Breast epithelium (tissue), 4 donors: ENCODE data around the gene LILRA6. TPM values are rescaled to one million over a fixed set of nuclear protein-coding genes. Genes with fewer than 3 reads are reported as not detected.
"Not testable (repeated sequence)": the region's sequence is repeated elsewhere in the genome, so short reads cannot be mapped to it uniquely, and the experiment has no call there.

ENCODE experiments used
- DNase-seq, 2 donors: peaks; one replicate each; pipeline ENCODE4 v3.0.0-alpha.2; 2019; ENCODE audit warnings: low spot score in 2 of 2
- H3K27ac ChIP-seq, 2 donors: fragments of 200-600 bp; sonication (generic) in 1 of 2; one replicate each; pipeline ENCODE4 v1.5.1; 2016 to 2019; ENCODE audit warnings: mild to moderate bottlenecking in 1 of 2
- H3K27me3 ChIP-seq, 2 donors: fragments of 200-600 bp; sonication (generic) in 1 of 2; one replicate each; pipeline versions ENCODE4 v1.5.1 to v1.6.0; 2017 to 2019; ENCODE audit warnings: control low read depth in 1 of 2, mild to moderate bottlenecking in 1 of 2
- H3K36me3 ChIP-seq: fragments of 200-600 bp; one replicate; pipeline ENCODE4 v1.5.1; 2019
- H3K4me1 ChIP-seq, 2 donors: fragments of 200-600 bp; sonication (generic); one replicate each; pipeline ENCODE4 v1.5.1; 2016 to 2019; ENCODE audit warnings: control low read depth in 1 of 2
- H3K4me3 ChIP-seq, 3 donors: fragments of 200-600 bp; sonication (generic); 1 replicate in 2 of 3; 2 replicates in 1 of 3; pipeline ENCODE4 v1.5.1; 2016 to 2019; ENCODE audit warnings: mild to moderate bottlenecking in 3 of 3, moderate library complexity in 2 of 3
- H3K9me3 ChIP-seq, 2 donors: fragments of 200-600 bp; sonication (generic) in 1 of 2; one replicate each; pipeline ENCODE4 v1.5.1; 2016 to 2019; ENCODE audit warnings: control low read depth in 1 of 2
- POLR2A ChIP-seq: fragments of 450-650 bp; IDR thresholded peaks from one replicate; pipeline ENCODE4 v1.6.1; 2016; ENCODE audit warnings: antibody characterized with exemption, mild to moderate bottlenecking, moderate library complexity
- POLR2AphosphoS5 ChIP-seq, 3 donors: sonication (generic); formaldehyde crosslinking; IDR thresholded peaks; one replicate each; pipeline ENCODE4 v1.6.1; 2017; ENCODE audit warnings: antibody characterized with exemption in 3 of 3
- intact Hi-C: fragments of 100-400 bp; cut with DNase I; formaldehyde crosslinking; loops from one replicate; pipeline ENCODE4 v1.15.1; 2023; ENCODE audit warnings: low total_unique reads
- total RNA-seq, 3 donors: library from RNA; depleted of rRNA; stranded (reverse); fragments of >200 nt; gene quantifications; one replicate each; pipeline ENCODE4 v1.1.0, GENCODE V29; 2016
- TF ChIP-seq, protein P1 (sequence below), 3 donors: fragments of 450-650 bp; IDR thresholded peaks; one replicate each; pipeline ENCODE4 v1.5.1; 2016 to 2017; ENCODE audit warnings: antibody characterized with exemption in 3 of 3, mild to moderate bottlenecking in 3 of 3, moderate library complexity in 3 of 3

Gene LILRA6
- 1 to 10 TPM; 1.3 to 2.9 (median 1.8) TPM for total RNA-seq

DNA sequence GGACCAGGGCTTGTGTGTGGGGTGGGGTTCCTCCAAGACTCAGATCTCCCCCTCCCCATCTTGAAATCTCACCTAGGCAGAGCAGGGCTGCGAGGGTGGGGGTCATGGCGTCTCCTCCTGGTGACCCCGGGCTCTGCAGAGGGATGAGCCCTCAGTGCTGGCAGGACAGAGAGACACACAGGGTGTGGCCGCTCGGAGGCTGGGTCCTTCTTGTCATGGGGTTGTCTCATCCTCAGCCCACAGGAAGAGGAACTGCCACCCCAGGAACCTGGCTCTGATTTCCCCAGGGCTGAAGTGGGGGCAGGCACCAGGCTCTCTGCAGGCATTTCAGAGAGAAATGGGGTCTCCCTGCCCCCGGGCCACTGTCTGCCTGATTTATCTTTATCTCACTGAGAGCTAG is at the start of gene LILRA6:
TSS of gene LILRA6 (minus strand) at position 145 of the 400 bp plus-strand sequence.
- intact Hi-C loops, H3K9me3 ChIP-seq, DNase-seq, H3K4me1 ChIP-seq, H3K4me3 ChIP-seq, H3K36me3 ChIP-seq, H3K27ac ChIP-seq: not testable (repeated sequence)
- peaks cover 0 to 16% of the 10 kb centered on the region in 2 donors for H3K27me3 ChIP-seq

DNA sequence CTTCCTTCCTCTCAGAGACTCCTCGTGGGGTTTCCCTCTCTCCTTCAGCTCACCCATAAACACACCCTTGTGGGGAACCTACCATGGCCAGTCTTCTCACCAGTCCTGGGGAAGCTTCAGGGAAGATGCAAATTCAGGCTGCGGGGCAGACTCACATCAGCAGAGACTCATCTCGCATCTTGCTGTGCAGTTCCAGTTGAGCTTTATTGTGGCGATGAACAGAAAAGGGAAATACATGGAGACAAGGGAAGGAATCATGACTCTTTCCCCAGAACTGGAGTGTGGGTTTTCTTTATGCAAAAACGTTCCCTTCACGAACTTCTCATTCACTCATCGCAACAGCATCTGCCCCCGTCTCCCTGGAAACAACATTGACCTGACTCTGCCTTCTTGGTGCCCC is 46.6 kb upstream of the LILRA6 start:
- H3K4me1 ChIP-seq, intact Hi-C loops, H3K9me3 ChIP-seq, H3K4me3 ChIP-seq, DNase-seq, H3K36me3 ChIP-seq, H3K27ac ChIP-seq, H3K27me3 ChIP-seq: not testable (repeated sequence)

DNA sequence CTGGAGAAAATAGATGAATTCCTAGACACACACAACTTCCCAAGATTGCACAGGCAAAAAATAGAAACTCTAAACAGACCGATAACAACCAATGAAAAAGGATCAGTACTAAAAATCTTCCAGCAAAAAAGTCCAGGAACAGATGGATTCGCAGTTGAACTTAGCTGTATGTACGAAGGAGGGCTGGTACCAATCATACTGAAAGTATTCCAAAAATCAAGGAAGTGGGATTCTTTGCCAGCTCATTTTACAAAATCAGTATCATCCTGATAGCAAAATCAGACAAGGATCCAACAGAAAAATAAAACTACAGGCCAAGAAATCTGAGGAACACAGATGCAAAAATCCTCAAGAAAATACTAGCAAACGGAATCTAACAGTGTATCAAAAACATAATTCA is 44.9 kb upstream of the LILRA6 start:
- no peak overlapping the region for H3K27ac ChIP-seq
- no peaks in the 10 kb centered on the region for H3K36me3 ChIP-seq
- DNase-seq: no peak
- H3K4me3 ChIP-seq: no peak overlapping the region
- intact Hi-C loops: no loop called here
- peaks cover 0 to 18% of the 10 kb centered on the region in 2 donors for H3K27me3 ChIP-seq
- TF ChIP-seq, protein P1, sequence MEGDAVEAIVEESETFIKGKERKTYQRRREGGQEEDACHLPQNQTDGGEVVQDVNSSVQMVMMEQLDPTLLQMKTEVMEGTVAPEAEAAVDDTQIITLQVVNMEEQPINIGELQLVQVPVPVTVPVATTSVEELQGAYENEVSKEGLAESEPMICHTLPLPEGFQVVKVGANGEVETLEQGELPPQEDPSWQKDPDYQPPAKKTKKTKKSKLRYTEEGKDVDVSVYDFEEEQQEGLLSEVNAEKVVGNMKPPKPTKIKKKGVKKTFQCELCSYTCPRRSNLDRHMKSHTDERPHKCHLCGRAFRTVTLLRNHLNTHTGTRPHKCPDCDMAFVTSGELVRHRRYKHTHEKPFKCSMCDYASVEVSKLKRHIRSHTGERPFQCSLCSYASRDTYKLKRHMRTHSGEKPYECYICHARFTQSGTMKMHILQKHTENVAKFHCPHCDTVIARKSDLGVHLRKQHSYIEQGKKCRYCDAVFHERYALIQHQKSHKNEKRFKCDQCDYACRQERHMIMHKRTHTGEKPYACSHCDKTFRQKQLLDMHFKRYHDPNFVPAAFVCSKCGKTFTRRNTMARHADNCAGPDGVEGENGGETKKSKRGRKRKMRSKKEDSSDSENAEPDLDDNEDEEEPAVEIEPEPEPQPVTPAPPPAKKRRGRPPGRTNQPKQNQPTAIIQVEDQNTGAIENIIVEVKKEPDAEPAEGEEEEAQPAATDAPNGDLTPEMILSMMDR (IDR thresholded peaks at IDR 0.05): no peak
- TF ChIP-seq POLR2AphosphoS5 (IDR thresholded peaks at IDR 0.05) (no peak), POLR2A (no peak)
- H3K9me3 ChIP-seq: no peaks in the 10 kb centered on the region
- no peaks in the 10 kb centered on the region for H3K4me1 ChIP-seq

DNA sequence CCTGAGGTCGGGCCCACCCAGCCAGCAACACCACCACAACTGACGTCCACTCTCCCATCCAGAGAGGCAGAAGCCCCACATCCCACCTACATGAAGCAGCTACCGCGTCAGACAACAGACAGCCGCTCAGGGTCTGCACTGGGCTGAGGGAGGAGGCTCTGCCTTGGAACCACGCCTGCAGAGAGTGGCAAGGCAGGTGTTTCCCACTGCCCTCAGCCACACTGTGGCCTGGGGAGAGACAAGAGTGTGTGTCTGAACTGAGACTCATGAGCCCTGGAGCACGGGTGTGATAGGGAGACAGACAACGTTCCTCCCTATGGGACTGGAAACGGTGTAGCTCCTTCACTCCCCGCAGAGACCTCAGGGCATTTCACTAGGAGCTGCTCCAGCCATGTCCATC is 43.7 kb upstream of the LILRA6 start:
- peaks cover 0 to 22% of the 10 kb centered on the region in 2 donors for H3K27me3 ChIP-seq
- H3K27ac ChIP-seq, H3K36me3 ChIP-seq, intact Hi-C loops, DNase-seq, H3K4me3 ChIP-seq, H3K4me1 ChIP-seq, H3K9me3 ChIP-seq: not testable (repeated sequence)

DNA sequence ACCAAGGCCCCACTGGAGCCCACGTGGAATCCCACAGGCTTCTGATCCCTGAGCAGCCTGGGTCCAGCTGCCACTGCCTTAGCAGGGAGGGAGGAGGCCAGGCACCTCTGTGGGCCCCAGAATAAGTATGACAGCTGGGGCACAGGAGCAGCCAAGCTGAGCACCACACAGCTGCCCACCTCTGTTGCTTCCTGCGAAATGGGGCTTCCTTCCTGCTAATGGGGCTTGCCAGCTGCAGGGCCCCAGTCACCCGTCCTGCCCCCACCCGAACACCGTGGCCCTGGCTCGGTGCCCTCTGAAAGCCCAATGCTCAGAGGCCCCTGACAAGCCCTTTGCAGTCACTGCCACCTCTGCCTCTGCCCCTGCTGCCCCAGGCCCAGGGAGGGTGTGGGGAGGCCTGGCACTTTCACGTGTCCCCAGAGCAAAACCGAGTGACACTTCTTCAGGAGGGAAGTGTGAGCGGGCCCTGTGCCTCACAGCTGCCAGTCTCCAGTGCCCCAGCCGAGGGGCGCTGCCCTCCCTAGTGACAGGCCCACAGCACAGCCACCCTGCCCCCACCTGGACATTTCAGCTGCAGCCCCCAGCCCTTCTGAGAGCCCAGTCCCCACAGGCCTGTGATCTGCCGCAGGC is 43.0 kb upstream of the LILRA6 start:
- DNase-seq, H3K4me1 ChIP-seq: not testable (repeated sequence)

DNA sequence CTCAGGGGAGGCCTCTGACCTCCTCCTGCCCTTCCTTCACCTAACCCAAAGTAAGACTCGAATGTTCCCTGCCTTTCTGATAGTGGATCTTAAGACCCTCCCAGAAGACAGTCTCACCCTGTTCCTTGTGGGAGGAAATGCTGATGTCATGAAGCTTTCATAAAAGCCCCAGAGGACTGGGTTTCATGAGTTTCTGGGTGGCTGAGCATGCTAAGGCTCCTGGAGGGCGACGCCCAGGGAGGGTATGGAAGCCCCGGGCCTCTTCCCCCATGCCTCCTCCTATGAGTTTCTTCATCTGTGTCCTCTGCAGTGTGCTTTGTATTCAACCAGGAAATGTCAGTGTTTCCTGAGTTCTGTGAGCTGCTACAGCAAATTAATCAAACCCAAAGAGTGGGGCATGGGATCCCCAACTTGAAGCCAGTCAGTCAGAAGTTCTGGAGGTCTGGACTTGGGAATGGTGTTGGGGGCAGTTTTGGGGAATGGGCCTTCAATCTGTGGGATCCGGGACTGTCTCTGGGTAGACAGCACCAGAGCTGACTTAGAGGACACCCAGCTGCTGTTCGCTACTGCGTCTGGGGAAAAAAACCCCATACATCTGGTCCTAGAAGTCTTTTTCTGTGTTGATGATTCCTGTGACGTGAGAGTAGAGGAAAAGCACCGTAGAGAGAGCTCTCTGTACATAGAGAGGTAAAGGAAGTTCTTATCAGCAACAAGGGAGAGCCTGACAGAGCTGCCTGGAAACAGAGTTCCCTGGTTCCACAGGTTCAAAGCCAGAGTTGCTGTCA is 40.3 kb upstream of the LILRA6 start:
- Histone ChIP-seq H3K27ac (no peak overlapping the region), H3K4me1 (no peaks in the 10 kb centered on the region), H3K36me3 (no peaks in the 10 kb centered on the region), H3K4me3 (no peak overlapping the region), H3K27me3 (peaks cover 0 to 38% of the 10 kb centered on the region in 2 donors), H3K9me3 (no peaks in the 10 kb centered on the region)
- intact Hi-C loops: no loop called here
- TF ChIP-seq, protein P1 (IDR thresholded peaks at IDR 0.05): no peak
- DNase-seq: no peak

More for the DNA sequence above, 43.0 kb upstream of the LILRA6 start:
- H3K27ac ChIP-seq, H3K36me3 ChIP-seq, H3K9me3 ChIP-seq, H3K4me3 ChIP-seq, intact Hi-C loops: not testable (repeated sequence)
- peaks cover 0 to 24% of the 10 kb centered on the region in 2 donors for H3K27me3 ChIP-seq

DNA sequence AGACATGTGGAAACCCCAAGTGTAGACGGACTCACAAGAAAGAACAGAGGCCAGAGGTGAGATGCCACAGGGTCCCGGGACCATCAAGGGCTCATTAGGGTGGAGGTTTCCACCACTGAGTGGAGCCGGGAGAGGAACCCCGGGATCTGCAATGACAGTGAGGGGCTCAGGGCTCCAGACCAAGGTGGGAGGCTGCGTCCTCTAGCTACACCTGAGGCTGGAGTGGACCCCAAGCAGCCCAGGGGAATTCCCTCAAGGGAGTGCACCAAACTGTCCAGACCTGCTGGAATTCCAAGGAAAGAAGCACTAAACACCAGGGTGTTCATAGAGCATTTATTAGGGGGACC is 39.1 kb upstream of the LILRA6 start:
- H3K9me3 ChIP-seq, H3K27ac ChIP-seq, H3K4me3 ChIP-seq, H3K4me1 ChIP-seq, intact Hi-C loops, H3K36me3 ChIP-seq, DNase-seq: not testable (repeated sequence)
- H3K27me3 ChIP-seq: peaks cover 0 to 45% of the 10 kb centered on the region in 2 donors
